GM12878 (cell line): ENCODE measurements around the gene JAG1. TPM values are rescaled to one million over a fixed set of nuclear protein-coding genes. Genes with fewer than 3 reads are reported as not detected.

Experiments used
- ATAC-seq: fragments of 200-7000 bp; cut with Tn5 transposase; 3 replicates; pipeline ENCODE4 v1.9.1; 2020; ENCODE audit warnings: mild to moderate bottlenecking, moderate library complexity
- BruUV-seq: library from RNA; stranded (reverse); fragments of 400-500 nt; replicated peaks from 2 replicates; lab custom pipeline; 2021; lab: Mats Ljungman, UMichigan
- CTCF ChIA-PET: fragments of 300-600 bp; sonication (Branson Sonifier 250); formaldehyde crosslinking; extraction: SDS; loops from one replicate; lab custom pipeline; 2021; ENCODE audit warnings: inconsistent platforms; lab: Yijun Ruan, JAX
- POLR2A ChIA-PET: fragments of 350-600 bp; formaldehyde crosslinking; extraction: SDS; loops from one replicate; lab custom pipeline; 2021; ENCODE audit warnings: inconsistent platforms; lab: Charles Lee
- RAD21 ChIA-PET: fragments of 300-600 bp; sonication (Branson Sonifier 250); formaldehyde crosslinking; loops from one replicate; lab custom pipeline; 2023; ENCODE audit warnings: antibody characterized with exemption; ENCODE audit not compliant: unreplicated experiment; lab: Charles Lee
- SMC1A ChIA-PET: fragments of 300-600 bp; sonication (Branson Sonifier 250); formaldehyde crosslinking; loops from one replicate; lab custom pipeline; 2023; ENCODE audit not compliant: unreplicated experiment, uncharacterized antibody; lab: Charles Lee
- DNase-seq: peaks from one replicate; pipeline ENCODE4 v3.0.0-alpha.2; 2011; ENCODE audit warnings: low read depth, low spot score
- FAIRE-seq: peaks from 3 replicates; lab custom pipeline; 2011; peaks lifted over from hg19 to GRCh38; lab: Jason Lieb, UNC
- H2AFZ ChIP-seq: 2 replicates; pipeline ENCODE4 v1.6.0; 2011; ENCODE audit warnings: low read depth, low read length, control low read depth; ENCODE audit not compliant: control insufficient read depth
- H3K27ac ChIP-seq: 2 replicates; pipeline ENCODE4 v1.5.1; 2011; ENCODE audit warnings: control low read depth; ENCODE audit not compliant: control insufficient read depth, insufficient read depth
- H3K27me3 ChIP-seq, 2 experiments: replicated peaks in 1 of 2; 2 replicates each; pipeline versions ENCODE4 v1.6.0 to v1.6.1; 2011; ENCODE audit warnings: low read length in 1 of 2; ENCODE audit not compliant: control insufficient read depth in 2 of 2, insufficient read depth in 2 of 2
- H3K36me3 ChIP-seq, 2 experiments: 2 replicates each; pipeline ENCODE4 v1.5.1; 2011; ENCODE audit warnings: low read length in 1 of 2; ENCODE audit not compliant: control insufficient read depth in 2 of 2, insufficient read depth in 2 of 2
- H3K4me1 ChIP-seq: 2 replicates; pipeline ENCODE4 v1.6.1; 2011; ENCODE audit warnings: mild to moderate bottlenecking, low read length, moderate library complexity, mixed read lengths; ENCODE audit not compliant: control insufficient read depth, insufficient read depth
- H3K4me2 ChIP-seq: 2 replicates; pipeline ENCODE4 v1.6.0; 2011; ENCODE audit warnings: control low read depth; ENCODE audit not compliant: control insufficient read depth, insufficient read depth
- H3K4me3 ChIP-seq: fragments of 200-600 bp; sonication (generic); 2 replicates; pipeline ENCODE4 v1.5.1; 2016
- H3K79me2 ChIP-seq: 2 replicates; pipeline ENCODE4 v1.6.0; 2011; ENCODE audit warnings: low read length; ENCODE audit not compliant: control insufficient read depth, insufficient read depth
- H3K9ac ChIP-seq: 2 replicates; pipeline ENCODE4 v1.8.0; 2011; ENCODE audit warnings: low read length, control low read depth, mixed read lengths; ENCODE audit not compliant: control insufficient read depth, insufficient read depth
- H3K9me3 ChIP-seq: replicated peaks from 3 replicates; pipeline ENCODE4 v1.5.1; 2011; ENCODE audit warnings: mild to moderate bottlenecking, low read length; ENCODE audit not compliant: control insufficient read depth, insufficient read depth
- H4K20me1 ChIP-seq: 2 replicates; pipeline ENCODE4 v1.6.0; 2011; ENCODE audit not compliant: control insufficient read depth, insufficient read depth
- CTCF ChIP-seq, 3 experiments: IDR thresholded peaks in 2 of 3; conservative IDR thresholded peaks in 1 of 3; 2 replicates each; pipeline ENCODE4 v1.5.1; 2011; ENCODE audit warnings: low read depth in 3 of 3, low read length in 3 of 3, mild to moderate bottlenecking in 3 of 3, control low read depth in 2 of 3, moderate library complexity in 2 of 3, inconsistent platforms in 1 of 3, mixed read lengths in 1 of 3; ENCODE audit not compliant: control insufficient read depth in 2 of 3, insufficient read depth in 1 of 3; ENCODE audit errors: extremely low read depth in 1 of 3
- POLR2AphosphoS5 ChIP-seq: IDR thresholded peaks from 2 replicates; pipeline ENCODE4 v1.6.1; 2011; ENCODE audit warnings: mild to moderate bottlenecking, low read length, inconsistent platforms
- RAD21 ChIP-seq: IDR thresholded peaks from 2 replicates; pipeline ENCODE4 v1.6.1; 2011; ENCODE audit warnings: mild to moderate bottlenecking, low read depth, low read length, moderate library complexity; ENCODE audit not compliant: insufficient read depth
- ZBTB11 ChIP-seq: fragments of 450-650 bp; formaldehyde crosslinking; IDR thresholded peaks from 2 replicates; pipeline ENCODE4 v1.5.0; 2022; ENCODE audit warnings: mild to moderate bottlenecking, missing genetic modification characterization
- WGBS: methylation state at CpG from one replicate; pipeline ENCODE4 v1.1.6; 2016; ENCODE audit warnings: low lambda C conversion rate; ENCODE audit not compliant: insufficient replicate concordance, insufficient coverage; ENCODE audit errors: missing lambda C conversion rate; 5-methylcytosine and 5-hydroxymethylcytosine counted together
- in situ Hi-C: fragments of 300-500 bp; cut with MboI; formaldehyde crosslinking; loops from 9 replicates; pipeline ENCODE4 v1.14.3; 2018; ENCODE audit warnings: mixed read lengths
- intact Hi-C: fragments of 100-400 bp; cut with micrococcal nuclease; formaldehyde crosslinking; loops from one replicate; pipeline ENCODE4 v1.14.2; 2022; ENCODE audit not compliant: unreplicated experiment
- polyA plus RNA-seq, 11 experiments: library from polyadenylated mRNA; depleted of rRNA in 4 of 11; unstranded in 6 of 11; stranded (reverse) in 5 of 11; fragments of >200 nt; fragmentation: Nextera tagmentation in 4 of 11; fragmentation: Illumina TruSeq in 1 of 11; extraction: Ambion mirVana in 4 of 11; extraction: Trizol in 1 of 11; gene quantifications; 1 replicate in 1 of 11; 2 replicates in 10 of 11; pipeline versions ENCODE4 v1.2.1 to v1.2.3, GENCODE V29; 2011 to 2016; ENCODE audit warnings: inconsistent platforms in 2 of 11, missing spikeins in 2 of 11, low read depth in 1 of 11
- total RNA-seq, 4 experiments: library from RNA; depleted of rRNA in 3 of 4; stranded (reverse); fragments of >200 nt in 3 of 4; fragmentation: Illumina TruSeq in 1 of 4; extraction: Trizol in 1 of 4; gene quantifications; 2 replicates each; pipeline versions ENCODE4 v1.2.1 to v1.2.3, GENCODE V29; 2013 to 2021

The JAG1 gene
- total and polyA plus RNA-seq, 10 of the 15 experiments (the other 5 are each of a cell fraction or from before 2014, with no cell fraction given): 0.66 to 6.9 (median 1.8) TPM

DNA sequence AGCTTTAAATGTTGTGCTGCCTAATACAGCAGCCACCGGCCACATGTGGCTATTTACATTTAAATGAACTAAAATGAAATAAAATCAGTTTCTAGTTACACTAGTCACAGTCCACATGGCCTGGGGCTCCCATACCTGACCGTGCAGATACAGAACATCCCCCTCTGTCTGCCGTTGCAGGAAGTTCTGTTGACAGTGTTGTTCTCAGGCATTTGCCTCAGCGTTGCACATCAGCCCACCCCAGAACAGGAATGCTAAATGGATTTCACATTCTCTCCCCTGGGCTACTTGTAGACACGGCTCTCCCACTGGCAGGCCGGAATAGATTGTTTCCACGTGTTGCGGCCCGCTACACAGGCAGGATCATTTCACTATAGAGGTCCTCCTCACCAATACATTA lies 26.3 kb downstream of the JAG1 start:
- DNase-seq (no peak), FAIRE-seq (no peak), ATAC-seq (peak; percentile 62)
- TF ChIP-seq RAD21 (peak; percentile 43), ZBTB11 (CRISPR knock-in tag) (no peak), CTCF (IDR thresholded peaks at IDR 0.05 in 2 of 3, conservative IDR thresholded peaks at IDR 0.05 in 1 of 3; ENCODE audit: control insufficient read depth in 2 of 3, extremely low read depth in 1 of 3, insufficient read depth in 1 of 3, low read depth in 3 of 3, low read length in 3 of 3) (peak; percentile 37 to 52 (median 42); a peak in 5 of 6 replicates), POLR2AphosphoS5 (0 out of 2 replicates have a peak, but pooled peaks have one; percentile 14)
- Histone ChIP-seq H3K79me2 (no peaks in the 10 kb centered on the region), H3K36me3 (peaks cover 9 to 10% of the 10 kb centered on the region in 2 experiments; a peak in 3 of 4 replicates), H3K9me3 (no peaks in the 10 kb centered on the region), H3K27ac (no peak overlapping the region), H3K4me1 (peaks cover 14% of the 10 kb centered on the region), H4K20me1 (no peaks in the 10 kb centered on the region), H3K4me2 (no peak overlapping the region), H2AFZ (no peak overlapping the region), H3K9ac (no peak overlapping the region), H3K27me3 (no peaks in the 10 kb centered on the region), H3K4me3 (no peak overlapping the region)
- ChIA-PET RAD21 (no interaction called here), CTCF (interaction anchor here (1.2 to 1.3 kb wide), 2 partner anchors 23 to 546 kb away, joined by 3 to 4 read pairs; no protein-coding TSS in a partner anchor), SMC1A (no interaction called here), POLR2A (no interaction called here)
- in situ Hi-C loops: no loop called here
- intact Hi-C loops: loop anchor here (5.0 to 10.0 kb wide), 2 partner anchors 95 to 673 kb away; no protein-coding TSS in a partner anchor
- 53% methylated on average over 9 of the region's 9 CpGs for WGBS
- BruUV-seq: no TSS peak
